Measurements from ENCODE around the gene DCANP1.
"Not testable (repeated sequence)": the region's sequence is repeated elsewhere in the genome, so short reads cannot be mapped to it uniquely, and the experiment has no call there.

DCANP1 gene, protein sequence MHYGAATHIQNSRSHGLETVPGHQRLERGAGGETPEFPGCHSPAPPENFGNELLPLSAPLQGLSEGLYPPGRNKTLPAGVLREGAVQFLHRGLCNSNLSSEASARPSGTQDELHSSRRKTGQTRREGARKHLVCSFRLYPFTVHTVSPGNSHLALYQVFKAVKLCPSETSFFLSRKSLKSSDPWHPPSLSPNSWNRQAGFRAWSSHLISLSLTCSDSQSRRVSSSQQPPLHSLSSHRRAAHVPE

DNA sequence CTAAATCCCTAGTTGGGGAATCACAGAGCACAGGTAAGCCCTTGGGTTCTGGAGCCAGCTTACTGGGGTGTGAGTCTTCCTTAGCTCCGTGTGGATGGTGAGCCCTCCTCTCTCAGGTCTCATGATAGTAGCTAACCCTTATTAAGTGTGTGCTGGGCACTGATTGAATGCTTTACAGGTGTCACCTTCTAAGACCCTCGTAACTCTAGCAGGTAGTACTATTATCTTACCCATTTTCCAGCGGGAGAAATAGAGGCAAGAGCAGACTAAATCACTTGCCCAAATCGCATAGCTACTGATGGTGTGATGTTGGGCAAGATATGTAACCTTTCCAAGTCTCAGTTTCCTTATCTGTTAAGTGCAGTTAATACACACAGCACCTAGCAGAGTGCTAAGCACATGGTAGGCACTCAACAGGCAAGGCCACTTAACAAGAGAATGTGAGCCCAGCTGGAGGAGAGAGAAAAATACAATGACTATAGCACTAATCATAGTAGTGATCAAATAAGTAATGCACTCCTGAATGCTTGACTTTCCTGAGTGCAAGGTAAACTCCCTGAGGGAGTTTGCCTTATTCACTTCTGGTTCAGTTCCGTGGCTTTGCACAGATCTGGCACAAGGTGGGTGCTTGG is at the start of gene DCANP1:
Gene DCANP1 (minus strand): TSS at position 51 of the 632 bp plus-strand sequence. CDS start 240 bp downstream, outside the sequence.
- no peak for DNase-seq

DNA sequence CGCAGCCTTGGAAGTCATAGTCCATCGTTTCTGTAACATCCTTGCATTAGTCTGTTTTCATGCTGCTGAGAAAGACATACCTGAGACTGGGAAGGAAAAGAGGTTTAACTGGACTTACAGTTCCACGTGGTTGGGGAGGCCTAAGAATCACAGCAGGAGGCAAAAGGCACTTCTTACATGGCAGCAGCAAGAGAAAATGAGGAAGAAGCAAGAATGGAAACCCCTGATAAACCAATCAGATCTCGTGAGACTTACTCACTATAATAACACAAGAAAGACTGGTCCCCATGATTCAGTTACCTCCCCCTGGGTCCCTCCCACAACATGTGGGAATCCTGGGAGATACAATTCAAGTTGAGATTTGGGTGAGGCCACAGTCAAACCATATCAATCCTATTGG is 48.4 kb upstream of the DCANP1 start:
- DNase-seq: not testable (repeated sequence)

DNA sequence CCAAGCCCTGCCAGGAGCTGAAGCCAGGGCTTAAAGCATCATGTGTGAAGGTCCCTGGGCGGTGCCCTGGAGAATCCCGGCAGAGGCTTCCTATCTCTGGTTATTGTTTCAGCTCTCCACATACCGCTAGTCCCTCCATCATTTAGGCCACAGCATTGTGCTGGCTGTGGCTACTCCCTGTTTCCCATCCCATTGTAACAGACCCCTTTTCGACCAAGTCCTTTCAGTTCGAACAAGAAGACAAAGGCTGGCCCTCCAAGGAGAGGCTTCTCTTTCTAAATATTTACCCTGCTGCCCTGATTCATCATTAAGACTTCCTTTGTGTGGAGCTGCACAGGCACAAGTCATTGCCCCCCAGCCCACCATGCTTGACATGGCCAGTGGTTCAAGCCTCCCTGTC is 47.0 kb upstream of the DCANP1 start:
- no peak for DNase-seq

DNA sequence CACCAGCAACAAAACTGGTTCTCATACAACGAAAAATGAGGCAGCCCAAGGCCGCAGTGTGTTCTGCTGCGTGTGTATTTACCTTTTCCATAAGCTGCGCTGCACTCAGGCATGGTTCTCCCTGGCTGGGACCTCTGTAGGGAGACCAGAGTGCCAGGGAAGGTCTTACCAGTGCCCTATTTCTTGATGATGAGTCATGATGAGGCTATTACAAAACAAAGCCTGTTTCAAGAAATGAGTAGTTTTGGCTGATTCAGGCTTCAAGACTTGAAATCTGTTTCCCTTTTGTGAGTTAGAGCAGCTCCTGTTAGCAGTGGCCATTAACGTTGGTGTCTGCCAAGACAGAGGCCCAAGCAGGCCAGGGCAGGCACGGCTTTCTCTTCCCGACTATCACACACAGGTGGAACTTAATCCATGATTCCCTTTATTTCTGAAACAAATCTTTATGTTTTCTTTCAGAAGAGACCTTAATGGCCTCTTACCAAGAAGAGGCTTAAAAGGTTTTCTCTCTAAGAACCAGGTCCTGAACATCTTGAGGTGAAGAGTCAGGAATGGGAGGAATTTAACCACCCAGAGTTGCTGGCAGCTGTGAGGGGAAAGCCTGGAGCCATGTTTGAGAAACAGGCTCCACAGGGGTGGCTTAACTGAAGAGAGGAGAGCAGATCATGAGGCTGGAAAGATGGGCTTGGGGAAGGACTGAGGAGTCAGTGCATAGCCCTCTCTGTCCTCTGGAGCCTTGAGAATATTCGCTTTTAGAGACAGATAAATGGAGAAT is 46.4 kb upstream of the DCANP1 start:
- no peak for DNase-seq

DNA sequence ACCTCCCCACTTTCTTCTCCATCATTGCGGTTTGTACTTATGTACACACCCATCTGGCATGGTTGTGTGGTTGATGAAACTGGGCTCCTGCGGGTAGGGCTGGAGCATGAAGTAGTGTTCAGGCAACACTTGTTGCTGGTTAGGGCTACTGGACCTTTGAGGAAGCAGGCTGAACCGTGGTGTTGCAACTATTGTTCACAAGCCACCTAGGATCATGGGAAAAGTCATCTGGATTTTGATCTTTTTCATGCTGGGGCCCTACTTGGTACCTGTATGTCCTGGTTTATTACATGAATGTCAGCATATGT is 45.1 kb upstream of the DCANP1 start:
- DNase-seq: no peak

DNA sequence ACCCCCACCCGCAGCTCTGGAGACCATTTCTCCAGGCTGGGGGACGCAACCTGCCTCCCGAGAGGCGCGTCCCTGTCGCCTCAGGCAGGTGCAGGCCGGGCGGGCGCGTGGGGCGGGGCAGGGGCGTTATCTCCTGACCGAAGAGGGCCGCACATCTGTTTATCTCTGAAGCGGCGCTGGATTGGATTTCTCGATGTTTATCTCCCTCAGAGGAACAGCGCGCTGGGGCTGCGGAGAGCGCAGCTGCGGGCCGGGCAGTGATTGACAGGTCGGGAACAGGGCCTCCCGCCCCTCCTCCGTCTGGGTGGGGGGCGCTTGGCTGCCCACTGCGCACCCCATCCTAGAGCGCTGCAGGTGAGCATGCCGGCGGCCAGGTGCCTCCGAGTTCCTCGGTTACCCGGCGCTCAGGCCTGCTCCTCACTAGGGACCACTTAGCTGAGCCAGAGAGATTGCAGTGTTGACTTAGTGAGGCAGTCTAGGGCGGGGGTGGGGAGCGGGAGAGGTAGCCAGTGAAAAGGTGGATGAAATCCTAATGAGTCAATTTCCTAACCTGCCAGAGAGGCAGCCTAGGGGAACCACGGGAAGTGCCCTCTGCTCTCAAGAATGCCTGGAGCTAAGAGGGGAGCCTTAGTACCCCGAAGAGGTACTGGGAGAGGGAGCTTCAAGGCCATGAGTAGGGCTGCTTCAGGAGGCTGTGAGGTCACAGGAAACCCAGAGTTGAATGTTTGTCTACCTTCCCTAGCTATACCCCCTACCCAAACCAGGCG is 44.6 kb upstream of the DCANP1 start:
- no peak for DNase-seq

DNA sequence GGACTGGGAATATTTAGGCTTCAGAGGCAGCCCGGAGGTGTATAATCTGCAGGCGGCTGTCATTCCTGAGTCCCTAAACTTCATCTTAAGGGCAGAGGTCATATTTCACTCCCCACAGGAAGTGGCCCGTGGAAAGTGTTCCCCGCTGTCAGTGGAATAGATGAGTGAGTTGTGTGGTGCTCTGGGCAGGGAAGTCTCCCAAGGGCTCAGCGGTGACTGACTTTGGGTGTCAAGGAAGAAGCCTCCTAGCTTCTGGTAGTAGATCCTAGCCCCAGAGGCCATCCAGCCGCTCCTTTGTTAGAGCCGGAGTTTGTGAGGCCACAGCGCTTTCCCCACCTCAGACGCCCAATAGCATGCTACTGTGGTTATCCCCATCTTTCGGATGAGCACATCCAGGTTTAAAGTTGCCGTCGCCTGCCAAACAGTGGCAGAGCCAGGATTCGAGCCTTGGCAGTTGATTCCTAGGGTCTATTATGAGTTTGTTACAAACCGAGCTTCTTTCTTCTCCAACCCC is 43.9 kb upstream of the DCANP1 start:
- DNase-seq: no peak

DNA sequence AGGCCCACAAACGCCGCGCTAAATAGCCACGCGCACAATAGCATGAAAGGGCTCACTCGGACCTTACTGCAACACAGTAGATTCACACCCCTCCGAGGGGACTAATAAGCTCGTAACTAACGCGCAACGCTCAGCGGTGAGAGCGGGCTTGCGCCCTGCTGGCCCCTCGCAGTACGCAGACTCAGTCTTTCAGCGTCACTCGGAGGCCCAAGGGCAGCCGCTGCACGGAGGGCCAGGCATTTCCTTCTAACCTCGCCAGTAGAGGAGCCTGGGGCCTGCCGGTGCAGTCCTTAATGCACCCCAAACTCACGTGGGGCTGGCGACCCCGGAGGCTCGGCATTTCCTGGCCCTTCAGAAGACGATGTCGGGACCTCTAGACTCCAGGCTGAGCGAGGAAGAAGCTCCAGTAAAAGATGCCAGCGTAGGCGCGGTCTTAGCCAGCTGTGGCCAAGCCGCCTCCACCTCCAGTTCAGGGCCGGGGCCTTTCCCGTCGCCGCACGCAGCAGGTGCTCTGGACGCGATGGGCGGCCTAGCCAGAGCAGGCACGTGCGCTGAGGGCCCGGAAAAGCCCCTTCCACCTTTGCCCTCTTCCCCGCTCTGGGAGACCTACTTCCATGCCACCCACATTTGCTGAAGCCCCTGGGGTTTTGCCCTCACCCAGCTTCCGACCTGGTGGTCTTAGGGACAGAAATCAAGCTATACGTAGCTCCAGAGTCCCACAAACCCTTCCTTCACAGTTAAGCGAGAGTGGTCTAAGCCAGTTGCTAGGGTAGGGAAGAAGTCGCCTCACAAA is 43.3 kb upstream of the DCANP1 start:
- DNase-seq: no peak

DNA sequence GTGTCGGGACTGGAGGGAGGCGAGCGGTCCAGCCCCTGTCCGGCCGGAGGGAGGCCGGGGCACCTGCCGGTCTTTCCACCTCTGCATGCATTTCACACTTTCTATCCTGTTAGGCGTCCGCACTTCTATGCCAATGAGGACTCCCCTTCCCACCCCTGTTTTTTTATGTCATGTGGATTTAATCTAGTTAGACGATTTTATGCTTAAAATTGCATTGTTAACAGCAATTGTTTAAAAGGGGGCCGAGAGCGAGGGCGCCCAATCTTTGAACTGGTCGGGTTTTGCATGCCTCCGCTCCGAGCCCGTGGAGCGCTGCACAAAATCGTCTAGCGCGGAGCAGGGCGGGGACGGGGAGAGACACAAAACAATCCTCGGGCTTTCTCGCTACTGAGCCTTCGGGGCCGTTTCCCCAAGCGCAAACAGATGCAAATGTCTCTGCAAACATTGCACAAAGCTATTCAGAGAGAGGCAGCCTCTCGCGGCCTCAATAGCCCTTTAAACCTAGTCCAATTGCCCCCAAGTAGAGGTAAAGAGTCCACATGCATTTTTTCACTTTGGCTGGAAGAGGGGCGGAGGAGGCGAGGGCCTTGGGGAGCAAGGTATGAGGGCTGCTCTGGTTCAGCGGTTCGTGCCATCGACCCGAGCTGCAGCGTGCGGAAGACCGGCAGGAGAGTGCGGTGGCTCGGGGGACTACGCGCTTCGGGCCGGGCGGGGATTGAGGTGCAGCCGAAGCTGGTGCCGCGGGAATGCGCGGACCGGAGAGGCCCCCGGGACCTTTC is 42.5 kb upstream of the DCANP1 start:
- no peak for DNase-seq

DNA sequence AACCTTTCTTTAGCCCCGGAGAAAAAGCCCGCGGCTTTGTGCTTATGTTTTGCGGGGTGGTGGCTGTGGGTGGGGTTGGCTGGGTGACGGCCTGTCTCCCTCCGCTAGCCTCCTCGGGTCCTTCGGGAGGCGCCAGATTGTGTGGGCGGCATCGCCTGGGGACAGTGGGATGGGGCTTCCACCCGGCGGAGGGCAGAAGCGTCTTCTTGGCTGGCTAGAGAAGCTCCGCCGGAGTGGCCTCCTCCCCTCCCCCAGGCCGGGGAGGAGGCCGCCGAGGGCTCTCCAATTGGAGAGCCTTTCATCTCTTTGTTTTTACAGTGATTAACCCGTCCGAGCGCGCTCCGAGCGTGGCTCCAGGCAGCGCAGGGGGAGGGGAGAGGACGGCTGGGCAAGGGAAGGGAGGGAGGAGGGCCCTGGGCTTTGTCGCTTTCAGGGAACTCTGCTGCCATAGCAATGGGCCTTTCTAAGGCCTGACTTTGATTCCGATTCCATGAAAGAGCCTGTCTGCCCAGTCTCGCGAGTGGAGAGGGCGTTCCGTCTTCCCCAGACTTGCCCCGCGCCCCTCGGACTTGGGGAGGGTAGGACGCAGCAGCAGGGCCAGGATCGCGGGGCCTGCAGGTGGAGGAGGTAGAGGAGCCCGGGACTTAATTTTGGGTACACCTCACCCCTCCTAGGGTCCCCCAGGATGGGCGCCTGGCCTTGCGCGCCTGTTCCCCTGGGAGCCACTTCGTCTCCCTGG is 41.7 kb upstream of the DCANP1 start:
- DNase-seq: no peak

DNA sequence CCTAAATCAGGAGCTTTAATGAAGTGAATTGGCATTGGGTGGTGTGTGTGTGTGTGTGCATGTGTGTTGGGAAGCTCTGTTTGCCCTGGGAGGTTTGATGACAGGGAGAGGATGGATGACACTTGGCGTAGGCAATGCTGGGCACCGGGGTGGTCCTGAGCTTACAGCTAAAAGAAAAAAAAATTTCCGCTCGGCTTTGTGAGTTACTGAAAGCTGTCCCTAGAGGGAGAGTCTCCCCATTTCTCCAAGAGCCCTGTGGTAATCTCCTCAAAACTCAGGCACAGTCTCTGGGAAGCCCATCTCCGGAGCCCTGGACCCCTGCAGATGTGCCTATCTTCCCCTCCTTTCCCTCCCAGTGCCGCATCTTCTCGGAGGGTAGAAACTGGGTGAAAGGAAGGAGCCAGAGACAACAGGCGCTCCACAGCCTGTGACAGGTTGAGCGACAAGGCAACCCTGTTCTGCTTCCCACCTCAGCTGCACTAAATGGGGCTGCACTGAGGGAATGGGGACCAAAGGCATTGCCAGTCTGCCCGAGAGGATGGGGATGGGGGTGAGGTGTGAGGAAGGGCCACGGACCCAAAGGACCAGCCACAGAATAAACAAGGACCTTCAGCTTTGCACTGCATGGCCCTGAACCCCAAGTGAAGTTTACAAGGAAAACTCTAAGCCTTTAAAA is 40.8 kb upstream of the DCANP1 start:
- DNase-seq: no peak

DNA sequence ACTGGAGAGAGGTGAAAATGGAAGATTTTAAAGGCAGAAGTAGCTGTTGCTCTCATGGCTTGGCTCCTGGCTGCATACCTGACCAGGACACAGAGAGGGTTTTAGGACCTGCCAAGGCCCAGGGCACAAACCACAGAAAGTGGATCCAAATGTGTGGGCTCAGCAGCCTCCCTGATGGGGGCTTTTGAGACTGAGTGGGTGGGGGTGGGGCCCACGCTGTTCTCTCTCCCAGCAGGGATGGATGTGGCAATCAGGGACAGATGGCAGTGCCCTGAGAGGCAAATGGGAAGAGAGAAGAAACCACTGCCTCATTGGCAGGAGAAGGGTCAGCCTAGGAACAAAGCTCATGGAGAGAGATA is 39.9 kb upstream of the DCANP1 start:
- no peak for DNase-seq

DNA sequence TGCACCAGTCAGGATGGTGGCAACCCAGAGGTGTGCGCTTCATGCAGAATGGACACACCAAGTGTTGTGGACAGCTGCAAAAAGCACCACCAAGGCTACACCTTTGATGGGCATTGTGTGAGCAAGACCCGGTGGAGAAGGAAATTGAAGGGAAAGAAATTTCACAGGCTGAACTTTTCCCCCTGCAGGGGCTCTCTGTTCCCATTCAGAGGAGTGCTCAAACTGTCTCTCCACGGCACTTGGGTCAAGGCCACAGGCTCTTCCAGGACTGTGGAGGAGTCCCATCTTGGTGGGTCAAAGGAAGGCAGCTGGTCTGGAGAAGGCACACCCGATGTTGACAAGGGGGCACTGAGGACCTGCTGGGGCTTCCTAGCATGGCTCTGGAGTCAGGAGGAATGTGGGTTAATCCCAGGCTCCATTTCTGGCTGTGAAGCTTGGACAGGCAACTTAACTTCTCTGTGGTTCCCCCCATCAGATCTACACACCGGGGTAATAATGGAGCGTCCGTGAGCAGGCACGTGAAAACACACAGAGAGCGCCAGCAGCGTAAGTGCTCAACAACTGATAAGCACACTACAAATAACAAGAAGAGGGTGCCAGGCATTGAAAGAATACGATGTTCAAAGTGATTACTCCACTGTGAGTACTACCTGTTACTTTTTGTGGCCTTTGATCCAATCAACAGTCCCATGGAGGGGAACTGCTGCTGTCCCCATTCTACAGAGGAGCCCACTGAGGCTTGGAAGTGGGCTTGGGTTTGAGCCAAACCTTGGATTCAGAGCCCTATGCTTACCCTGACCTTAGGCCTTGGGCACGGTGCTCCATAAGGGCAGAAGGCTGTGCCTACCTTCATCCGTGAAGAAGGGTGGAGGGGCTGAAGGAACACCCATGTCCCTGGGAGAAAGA is 39.2 kb upstream of the DCANP1 start:
- no peak for DNase-seq

DNA sequence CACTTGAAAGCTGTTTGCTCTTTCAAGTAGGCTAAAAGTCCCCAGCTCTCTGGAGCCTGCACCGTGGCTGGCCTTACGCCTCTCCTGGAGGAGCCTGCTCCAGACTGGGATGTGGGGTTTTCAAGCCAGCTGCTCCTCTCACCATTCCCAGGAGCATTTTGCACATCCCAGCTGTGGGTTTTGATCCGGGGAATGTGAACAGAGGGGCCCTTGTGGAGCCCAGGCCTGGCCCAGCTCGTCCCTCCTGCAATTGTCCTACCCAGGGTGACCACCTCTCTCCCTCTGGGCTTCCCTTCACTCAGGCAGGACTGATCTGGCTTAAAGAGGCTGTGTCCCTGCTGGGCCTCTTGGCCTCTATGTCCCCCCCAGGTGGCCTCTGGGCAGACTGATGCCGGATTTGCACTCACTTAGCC is 37.5 kb upstream of the DCANP1 start:
- no peak for DNase-seq

DNA sequence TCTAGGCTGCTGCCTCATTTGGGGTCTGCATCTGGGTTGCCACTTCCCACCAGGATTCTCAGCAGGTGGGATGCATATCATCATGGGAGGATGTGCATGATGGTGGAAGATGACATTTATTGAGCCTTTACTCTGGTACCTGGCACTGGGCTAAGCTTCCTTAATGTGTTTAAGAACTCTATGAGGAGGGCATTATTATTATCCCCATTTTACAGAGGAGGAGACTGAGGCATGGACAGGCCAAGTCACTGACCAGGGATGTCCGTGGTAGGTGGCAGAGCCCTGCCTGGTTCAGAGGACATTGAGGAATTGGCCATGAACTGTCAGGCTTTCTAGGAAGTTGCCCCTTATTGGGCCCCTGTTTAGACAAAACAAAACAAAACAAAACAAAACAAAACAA is 36.1 kb upstream of the DCANP1 start:
- DNase-seq: no peak

DNA sequence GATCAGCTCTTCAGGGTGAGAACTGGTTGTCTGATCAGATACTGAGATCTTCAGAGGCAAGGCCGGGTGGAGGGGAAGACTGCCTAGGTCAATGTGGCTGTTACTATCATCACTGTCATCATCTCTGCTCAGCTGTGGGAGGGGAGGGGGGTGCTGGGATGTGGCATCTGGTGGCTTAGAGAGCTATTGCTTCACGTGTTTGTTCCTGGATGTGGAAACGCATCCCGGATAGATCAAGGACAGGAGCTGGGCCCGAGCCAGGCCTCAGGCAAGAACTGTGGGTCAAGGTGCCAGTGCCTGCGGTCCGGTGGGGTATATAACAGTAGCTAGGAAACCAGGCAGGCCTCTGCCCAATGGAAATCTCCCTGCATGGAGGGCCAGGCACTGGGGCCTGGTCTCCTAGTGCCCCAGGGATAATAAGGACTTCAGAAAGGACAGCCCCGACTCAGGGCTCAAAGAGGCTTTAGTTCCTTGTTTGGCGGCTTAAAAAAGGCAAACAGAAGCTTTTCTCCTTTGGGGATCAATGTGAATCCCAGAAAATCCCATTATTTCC is 35.3 kb upstream of the DCANP1 start:
- no peak for DNase-seq

DNA sequence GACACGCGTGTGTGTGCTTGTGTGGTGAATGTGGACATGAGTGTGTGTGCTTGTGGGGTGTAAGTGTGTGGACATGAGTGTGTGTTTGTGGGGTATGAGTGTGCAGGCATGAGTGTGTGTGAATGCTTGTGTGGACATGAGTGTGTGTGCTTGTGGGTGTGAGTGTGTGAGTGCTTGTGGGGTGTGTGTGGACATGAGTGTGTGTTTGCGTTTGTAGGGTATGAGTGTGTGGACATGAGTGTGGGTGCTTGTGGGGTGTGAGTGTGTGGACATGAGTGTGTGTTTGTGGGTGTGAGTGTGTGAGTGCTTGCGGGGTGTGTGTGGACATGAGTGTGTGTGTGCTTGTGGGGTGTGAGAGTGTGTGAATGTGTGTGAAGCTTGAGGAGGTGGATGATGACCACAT is 34.8 kb upstream of the DCANP1 start:
- DNase-seq: no peak

DNA sequence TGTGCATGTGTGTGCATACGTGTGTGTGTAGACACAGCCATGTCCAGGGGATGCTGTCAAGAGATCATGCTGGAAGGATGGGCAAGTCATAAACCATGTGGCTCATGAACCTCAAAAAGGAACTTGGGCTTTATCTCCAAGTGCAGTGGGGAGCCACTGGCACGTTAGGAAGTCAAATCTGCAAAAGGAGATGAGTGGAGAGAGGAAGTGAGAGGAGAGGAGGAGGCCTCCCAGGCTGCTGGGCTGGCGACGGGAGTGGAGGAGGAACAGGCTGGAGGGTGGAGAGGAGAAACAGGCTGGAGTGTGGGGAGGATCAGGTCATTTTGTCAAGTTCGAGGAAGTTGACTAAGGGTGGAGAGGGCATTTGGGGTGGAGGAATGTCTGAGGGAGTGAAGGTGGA is 34.2 kb upstream of the DCANP1 start:
- DNase-seq: no peak

DNA sequence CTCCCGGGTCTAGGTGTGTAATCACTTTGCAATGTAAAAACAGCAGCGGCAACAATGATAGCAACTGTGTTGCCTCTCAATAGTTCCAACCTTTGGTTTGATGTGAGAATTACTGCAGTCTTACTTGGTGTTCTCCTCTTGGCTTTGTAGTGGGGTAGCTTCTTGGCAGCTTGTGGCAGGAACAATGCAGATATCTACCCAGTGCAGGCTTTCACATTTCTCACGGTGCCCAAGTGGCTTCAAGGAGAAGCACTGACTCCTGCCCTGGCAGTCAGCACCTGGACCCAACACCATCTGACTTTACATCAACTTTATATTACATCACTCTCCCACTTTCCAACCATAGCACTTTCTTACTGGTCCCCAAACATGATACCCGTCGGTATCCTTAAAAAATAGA is 33.4 kb upstream of the DCANP1 start:
- DNase-seq: no peak

Data from CD4-positive, alpha-beta T cell treated with Interleukin-1 beta for 1 hour (primary cell).